GM11168 (cell line): ENCODE measurements around the gene HOXC10.

Experiments used
- in situ Hi-C: fragments of 300-500 bp; cut with MboI; formaldehyde crosslinking; loops from one replicate; pipeline ENCODE4 v1.12.0; 2022; ENCODE audit warnings: low sequenced_read_pairs; ENCODE audit not compliant: unreplicated experiment

HOXC10 gene

DNA sequence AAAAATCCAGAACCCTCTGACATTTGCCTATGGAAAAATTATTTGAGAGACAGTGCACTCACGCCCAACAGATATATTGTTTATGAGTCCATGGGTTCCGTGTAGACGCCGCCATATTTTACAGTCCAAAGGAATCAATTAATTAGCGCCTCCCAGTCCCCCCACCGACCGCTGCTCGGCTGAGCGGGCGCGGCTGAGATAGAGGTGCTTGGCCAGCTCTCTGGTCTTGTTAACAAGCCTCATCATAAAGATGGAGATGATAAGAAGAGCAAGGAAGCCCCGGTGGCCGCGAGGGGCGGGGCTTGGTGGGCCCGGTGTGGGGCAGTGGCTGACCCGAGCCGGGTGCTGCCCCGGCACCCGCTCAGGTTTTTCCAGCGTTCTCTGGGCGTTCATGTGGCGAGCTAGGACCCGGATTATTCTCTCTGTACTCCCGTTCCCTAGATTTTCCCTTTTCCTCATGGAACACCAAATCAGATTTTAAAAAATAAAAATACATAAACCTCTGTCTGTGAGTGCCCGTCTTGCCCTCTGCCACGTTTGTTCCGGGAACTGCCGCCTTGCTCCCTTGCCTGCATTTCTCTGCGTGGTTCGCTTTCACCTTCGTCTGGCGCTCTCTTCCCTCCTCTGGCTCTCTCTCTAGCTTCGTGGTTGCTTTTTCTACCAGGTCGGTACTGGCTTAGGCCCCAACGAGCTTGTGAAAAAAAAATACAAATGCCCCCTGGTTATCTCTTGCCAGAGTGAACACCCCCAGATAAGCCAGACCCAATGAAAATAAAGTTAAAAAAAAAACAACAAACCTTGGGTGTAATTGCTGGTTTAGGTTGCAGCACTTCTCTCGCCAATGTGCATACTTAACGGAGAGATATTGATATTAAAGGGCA is 21.3 kb upstream of the HOXC10 start:
- in situ Hi-C loops = no loop called here

- in situ Hi-C loops = no loop called here
Measured at GRCh38 chr12:53964315-53964713, 20.6 kb upstream of the HOXC10 start.

DNA sequence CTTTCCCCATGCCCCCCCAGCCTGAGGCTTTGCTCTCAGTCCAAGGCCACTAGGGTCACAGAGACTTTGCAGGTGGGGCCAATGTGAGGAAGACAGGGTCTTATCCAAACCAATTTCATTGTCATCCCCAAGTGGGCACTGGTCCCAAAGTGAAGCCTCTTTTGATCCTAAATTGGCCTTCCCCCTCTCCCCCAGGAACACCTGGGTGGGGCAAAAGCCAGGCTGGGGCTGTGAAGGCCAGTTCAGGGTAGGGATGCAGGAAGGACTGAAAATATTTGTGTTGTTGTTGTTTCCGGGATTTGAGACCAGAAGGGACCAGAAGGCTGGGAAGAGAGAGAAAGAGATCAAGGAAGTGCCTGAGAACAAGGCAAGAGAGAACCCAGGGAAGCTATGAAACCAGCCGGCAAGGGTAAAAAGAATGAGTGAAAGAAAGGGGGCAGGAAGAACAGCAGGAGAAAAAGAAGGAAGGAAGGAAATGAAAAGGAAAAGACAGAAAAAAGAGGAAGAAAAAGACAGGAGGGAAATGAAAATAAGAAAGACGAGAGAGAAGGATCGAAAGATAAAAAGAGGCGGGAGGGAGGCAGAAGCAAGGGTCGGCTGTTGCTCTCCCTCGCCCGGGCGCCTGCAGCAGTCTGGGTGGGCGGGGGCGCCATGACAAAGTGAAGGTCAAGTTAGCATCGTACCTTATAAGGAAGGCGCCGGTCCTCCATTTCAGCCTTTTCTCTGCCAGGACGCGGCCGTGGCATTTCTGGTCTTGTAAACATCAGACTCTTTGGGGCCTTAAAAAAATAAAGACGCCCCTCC is 19.5 kb upstream of the HOXC10 start:
- in situ Hi-C loops = no loop called here

GRCh38 chr12:53966085-53966384 is 18.9 kb upstream of the HOXC10 start:
- in situ Hi-C loops = no loop called here

GRCh38 chr12:53966385-53967133 is 18.4 kb upstream of the HOXC10 start:
- in situ Hi-C loops = no loop called here

DNA sequence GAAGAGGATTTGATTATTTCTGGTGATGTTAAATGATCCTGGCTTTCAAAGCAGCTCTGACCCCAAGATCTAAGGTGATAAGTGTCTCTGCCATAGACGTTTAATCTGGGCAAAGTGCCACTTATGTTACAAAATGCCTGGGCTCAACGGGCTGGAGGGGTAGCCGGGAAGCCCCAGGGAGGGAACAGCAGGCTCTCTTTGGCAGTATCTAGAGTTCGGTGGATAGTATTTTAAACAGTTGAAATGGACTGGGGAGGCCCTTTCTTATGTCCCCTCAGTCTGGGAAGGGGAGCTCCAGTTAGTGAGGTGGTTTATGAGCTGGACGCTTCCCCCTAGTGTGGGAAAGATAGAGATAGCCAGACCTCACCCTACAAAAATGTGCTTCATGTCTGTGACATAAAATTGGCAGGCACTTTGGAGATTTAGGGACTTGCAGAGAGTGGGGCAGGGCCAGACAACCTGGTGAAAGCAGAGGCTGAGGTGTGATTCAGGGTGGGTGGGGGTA is 17.5 kb upstream of the HOXC10 start:
- in situ Hi-C loops = no loop called here

DNA sequence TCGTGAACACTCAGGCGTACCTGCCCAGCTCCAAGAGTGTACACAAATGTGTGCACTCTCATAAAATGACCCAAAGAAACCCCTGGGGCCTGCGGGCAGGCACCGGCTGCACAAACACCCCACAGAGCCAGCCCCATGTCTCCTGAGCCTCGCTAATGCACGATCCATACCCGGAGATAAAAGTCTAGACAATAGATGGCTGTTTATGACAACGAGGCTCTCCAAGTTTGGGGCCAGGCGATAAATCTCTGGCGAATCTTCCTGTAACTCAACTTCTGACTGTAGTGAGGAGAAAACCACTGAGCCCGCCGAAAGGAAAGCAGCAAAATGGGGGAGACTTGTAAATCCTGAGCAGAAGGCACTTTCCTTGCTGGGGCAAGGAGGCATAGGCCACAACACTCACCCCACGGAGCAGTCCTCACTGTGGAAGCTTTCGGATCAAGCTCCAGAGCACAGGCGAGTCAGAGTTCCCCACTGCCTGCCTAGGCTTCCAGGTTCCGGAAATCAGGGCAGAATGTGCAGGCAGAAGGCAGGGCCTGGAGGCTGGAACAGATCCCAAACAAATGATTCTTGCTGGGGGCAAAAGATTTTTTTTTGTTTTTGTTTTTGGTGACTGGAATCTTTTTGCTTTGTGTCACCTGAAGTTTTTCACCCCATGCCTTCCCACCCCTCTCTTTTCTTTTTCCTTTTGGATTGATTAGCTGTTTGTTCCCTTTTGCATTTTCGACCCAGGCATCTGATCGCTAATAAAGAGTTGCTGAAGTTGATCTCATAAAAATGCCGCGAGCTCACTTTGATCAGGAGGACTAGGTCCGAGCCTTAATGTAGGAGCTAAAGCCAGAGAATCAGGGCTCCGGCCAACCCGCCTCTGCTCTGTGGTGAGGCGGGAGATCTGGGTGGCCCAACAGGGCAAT is 16.5 kb upstream of the HOXC10 start:
- in situ Hi-C loops = no loop called here

DNA sequence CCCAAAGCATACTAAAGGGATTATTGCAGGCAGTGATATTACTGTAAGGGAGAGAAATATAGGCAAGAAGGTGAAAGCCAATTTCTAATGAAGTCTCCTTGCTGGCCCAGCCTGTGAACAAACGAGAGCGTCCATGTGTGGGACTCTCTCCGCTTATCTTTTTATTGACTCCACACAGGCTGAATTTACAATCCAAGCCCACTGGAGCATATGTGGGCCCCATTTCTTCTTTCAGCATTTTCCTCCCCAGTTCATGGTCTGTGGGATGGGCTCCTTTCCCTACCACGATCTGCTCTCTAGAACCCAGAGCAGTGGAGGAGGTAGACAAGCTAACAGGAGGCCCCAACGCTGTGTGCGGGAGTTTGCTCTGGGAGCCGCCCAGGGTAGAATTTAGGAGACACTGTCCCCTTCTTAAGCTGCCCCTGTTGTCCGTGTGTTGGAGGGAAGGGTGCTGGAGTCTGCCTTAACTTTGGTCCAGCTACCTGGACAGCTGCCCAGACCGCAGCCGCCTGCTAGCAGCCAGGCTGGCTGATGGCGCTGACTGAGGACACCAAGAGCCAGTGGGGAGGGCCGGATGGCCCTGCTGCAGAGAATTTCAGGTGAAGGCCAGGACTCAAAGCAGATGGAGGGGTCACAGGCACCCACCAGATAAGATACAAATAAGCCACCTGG is 15.2 kb upstream of the HOXC10 start:
- in situ Hi-C loops = no loop called here

DNA sequence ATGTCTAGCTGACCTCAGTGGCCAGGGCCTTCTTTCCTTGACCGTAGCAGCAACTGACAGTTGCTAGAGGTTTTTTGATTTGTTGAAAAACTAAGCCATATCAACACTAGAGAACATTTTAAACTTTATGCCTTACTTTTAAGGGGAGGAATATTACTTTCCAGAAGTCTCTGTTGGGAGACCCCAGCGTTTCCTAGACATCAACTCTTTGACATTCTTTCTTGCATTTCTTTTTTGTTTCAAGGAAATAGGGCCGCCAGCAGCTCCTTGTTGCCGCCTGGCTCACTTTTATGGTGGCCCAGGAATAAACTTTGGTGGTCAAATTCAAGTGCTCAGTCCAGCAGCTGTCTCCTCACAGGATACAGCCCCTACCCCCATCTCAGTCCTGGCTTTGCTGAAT is 14.5 kb upstream of the HOXC10 start:
- in situ Hi-C loops = no loop called here

- in situ Hi-C loops = no loop called here
Measured at GRCh38 chr12:53971129-53971528, 13.8 kb upstream of the HOXC10 start.

DNA sequence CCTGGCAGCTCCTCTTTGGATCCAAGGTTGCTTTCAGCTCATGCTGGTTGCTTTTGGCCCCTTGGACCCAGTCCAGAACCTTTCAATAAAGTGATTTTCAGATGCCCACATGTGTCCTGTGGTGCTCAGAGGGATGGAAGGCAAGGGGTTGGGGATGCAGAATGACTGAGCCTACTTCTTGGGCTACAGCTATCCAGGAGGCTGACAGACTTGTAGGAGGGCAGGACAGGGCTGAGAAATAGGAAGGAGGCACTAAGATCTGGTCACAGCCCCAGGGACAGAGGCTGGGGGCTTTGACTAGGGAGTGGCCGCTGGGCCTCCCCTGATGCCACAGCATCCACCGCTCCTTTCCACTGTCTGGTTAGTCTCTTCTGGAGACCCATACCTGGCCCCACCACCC is 13.3 kb upstream of the HOXC10 start:
- in situ Hi-C loops = no loop called here

DNA sequence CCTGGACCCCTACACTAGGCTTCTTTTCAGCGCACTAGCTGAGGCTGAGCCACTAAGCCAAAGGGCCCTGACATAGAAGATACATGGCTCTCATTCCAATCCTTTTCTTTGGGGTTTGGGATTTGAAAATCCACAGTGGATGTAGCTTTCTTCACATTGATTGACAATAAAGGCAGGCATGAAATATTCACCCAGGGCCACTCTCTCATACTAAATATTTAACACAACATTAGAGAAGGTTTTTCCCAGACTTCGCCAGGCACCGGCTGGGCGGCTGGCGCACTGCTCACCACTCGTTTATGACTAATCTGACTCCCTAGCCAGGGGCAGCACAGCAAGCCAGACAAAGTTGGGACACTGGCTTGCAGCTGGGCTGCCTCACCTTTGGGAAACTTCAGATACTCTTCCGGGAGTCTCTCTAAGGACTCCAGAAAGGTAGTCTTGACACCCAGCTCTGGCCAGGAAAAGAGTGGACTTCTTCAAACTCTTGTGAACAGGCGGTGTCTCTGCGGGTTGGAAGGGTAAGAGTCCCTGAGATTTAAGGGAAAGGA is 12.7 kb upstream of the HOXC10 start:
- in situ Hi-C loops = no loop called here

- in situ Hi-C loops = no loop called here
Measured at GRCh38 chr12:53972722-53973235, 12.2 kb upstream of the HOXC10 start, which contains the start of gene HOXC11. TSS of gene HOXC11 (plus strand) at chr12:53973126. CDS start at chr12:53973242, 116 bp downstream.

GRCh38 chr12:53973236-53974042 is 11.5 kb upstream of the HOXC10 start:
- in situ Hi-C loops = no loop called here

- in situ Hi-C loops = no loop called here
Measured at GRCh38 chr12:53974084-53975063, 10.6 kb upstream of the HOXC10 start, which contains the start of gene HOTAIR. TSS of gene HOTAIR (minus strand) at chr12:53974954.

GRCh38 chr12:53975064-53975471 is 9.9 kb upstream of the HOXC10 start:
- in situ Hi-C loops = no loop called here
